Measurements from ENCODE around the gene NRG2.

DNA sequence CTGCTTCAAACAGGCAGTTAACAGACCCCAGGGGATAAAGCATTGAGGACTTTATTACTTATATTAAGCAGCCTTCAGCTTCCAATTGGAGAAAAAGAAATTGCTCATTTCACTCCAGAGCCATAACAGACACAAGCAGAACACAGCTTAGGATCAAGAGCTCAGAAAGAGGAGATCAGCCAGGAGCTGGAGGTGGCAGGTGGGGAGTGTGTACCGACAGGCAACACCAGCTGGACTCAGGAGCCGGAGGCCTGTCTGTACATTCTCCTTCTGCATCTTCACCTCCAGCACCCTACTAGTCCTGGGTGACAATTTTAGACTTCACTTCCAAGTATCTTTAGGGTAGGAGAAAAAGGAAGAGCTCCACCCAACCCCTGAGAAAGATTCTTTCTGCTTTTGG lies 35.8 kb downstream of the NRG2 start:
- TF ChIP-seq CTCF (IDR thresholded peaks at IDR 0.05 in 2 of 3, conservative IDR thresholded peaks at IDR 0.05 in 1 of 3; ENCODE audit: borderline replicate concordance in 1 of 3, insufficient read depth in 1 of 3, low read depth in 2 of 3, low read length in 2 of 3) (no peak), POLR2A (IDR thresholded peaks at IDR 0.05; ENCODE audit: borderline replicate concordance, extremely low read depth, insufficient read depth, insufficient read length) (no peak), SIN3A (IDR thresholded peaks at IDR 0.05; ENCODE audit: low read depth) (no peak)
